DMS53 treated with DMSO at 0.1 percent for 48 hours (cell line): ENCODE results near the gene STARD5.

Experiments
- DNase-seq: peaks from one replicate; lab custom pipeline; 2025; ENCODE audit not compliant: unreplicated experiment; lab: John Stamatoyannopoulos, UW

STARD5 gene

GRCh38 chr15:81275711-81276392 is 48.1 kb downstream of the STARD5 start:
- DNase-seq = no peak

DNA sequence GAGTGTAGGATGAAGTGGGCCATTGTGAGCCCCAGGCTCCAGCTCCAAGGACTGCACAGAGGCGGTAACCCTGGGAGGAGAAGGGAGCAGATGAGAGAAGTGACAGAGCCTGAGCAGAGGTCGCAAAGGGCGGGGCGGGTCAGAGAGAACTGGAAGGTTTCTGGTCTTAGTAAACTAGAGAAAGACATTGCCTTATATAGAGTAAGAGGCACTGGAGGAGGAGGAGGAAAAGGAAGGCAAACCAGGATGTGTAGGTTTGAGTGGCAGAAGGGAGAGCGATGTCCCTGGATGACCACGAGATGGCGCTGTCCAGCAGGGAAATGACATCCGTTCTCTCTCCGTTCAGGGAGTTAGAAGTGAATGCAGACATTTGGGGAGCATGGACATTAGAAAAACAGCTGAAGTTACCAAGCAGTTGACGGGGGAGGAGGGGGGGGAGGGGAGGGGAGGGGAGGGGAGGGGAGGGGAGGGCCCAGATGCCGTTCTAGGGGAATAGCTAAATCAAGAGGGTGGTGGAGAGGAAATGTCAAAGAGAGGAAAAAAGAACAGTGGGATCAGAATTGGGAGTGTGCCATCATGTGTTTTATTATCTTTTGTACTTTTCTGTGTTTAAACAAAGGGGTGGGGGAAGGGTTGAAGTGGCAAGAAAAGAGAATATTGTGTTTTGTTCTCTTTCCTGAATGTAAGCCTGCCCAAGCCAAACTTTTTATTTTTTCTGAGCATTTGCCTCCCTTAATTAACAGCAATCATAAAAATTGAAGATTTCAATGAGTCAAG is 48.8 kb downstream of the STARD5 start:
- peak; percentile 49 for DNase-seq

DNA sequence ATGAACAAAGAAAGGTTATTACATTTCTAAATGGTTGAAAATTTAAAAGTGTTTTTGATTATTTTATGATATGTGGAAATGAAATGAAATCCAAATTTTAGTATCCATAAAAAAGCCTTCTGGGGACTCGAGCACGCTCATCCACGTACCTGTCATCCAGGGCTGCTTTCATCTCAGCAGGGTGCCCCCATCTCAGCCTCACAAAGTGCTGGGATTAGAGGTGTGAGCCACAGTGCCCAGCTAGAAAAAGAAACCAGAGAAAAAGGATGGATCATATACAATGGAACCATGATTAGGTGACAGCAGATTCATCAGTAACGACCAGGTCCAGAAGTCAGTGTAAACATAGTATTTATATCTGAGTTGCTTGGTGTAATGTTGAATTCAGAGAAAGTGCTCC is 49.7 kb downstream of the STARD5 start:
- DNase-seq = no peak

DNA sequence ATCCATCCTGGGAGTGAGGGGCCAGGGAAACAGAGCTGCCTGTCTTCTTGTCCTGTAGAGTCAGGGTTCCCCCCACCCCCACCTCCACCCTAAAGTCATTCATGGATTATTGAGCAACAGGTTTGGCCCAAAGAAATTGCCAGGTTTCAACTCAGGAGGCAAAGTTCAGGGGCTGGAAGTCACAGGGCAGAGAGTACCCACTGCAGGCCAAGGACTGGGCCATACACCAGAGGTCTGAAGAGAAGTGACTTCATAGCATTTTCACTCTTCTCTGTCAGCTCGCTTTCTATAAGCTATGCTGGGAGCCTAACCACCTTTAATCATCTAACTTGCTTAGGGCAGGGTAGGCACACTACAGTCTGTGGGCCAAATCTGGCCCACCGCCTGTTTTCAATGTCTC is 50.1 kb downstream of the STARD5 start:
- DNase-seq = no peak

- no peak for DNase-seq
Measured at GRCh38 chr15:81273200-81273599, 50.7 kb downstream of the STARD5 start.

DNA sequence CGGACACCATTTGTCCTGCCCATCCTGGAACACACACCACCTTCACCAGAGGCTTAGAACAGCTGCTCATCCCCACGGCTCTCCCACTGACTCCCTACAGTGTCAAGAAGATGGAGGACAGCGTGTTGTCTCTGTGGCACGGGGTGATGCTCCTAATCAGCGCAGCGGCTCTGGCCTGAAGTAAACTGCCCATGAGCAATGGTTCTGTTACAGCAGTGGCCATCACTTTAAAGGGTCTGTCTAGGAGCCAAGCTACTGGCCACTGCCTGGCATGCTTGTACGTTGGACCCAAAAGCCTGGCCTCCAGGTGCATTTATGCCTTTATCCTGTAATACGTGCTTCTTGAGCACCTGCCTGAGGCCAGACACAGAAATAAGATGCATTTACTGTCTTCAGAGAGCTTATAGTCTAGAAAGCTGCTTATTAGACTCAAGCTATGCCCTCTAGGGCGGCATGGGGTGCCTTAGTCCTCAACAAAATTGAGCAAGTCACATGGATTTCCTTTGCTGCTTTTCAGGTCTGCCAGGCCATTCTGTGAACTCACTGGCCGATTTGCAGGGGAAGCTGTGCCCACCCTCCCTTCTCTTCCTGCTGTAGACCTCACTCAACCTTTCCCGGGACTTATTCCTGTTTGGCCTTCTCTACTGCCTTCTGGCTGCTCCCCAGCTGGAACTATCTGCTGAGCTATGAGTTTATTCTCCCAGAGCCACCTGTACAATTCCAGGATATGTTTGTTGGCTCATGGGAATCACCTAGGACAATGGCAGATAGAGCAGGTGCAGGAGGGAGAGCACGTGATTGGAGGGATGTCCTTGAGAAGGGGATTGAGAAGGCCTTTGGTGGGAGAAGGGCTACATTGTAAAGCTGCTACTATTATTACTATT is 51.9 kb downstream of the STARD5 start:
- no peak for DNase-seq

- DNase-seq = no peak
Measured at GRCh38 chr15:81270781-81271491, 53.0 kb downstream of the STARD5 start.

DNA sequence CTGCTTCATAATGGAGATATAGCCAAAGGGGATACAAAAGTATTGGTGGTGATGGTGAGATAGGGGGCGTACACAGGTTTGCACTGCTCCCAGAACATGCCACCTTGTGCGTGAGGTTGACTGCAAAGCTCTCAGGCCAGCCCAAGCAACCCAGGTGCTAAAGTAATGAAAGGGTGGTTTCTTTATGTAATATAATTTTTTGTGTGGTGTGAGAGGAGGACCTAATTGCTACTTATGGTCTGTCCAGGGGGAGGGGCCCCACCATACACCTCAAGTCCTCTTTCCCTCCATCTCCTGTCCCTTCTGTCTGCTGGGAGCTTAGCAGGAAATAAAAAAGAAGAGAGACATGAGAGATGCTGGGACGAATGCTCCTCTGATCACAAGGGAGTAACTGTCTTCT is 53.8 kb downstream of the STARD5 start:
- no peak for DNase-seq

GRCh38 chr15:81268881-81269601 is 54.9 kb downstream of the STARD5 start:
- DNase-seq = no peak

DNA sequence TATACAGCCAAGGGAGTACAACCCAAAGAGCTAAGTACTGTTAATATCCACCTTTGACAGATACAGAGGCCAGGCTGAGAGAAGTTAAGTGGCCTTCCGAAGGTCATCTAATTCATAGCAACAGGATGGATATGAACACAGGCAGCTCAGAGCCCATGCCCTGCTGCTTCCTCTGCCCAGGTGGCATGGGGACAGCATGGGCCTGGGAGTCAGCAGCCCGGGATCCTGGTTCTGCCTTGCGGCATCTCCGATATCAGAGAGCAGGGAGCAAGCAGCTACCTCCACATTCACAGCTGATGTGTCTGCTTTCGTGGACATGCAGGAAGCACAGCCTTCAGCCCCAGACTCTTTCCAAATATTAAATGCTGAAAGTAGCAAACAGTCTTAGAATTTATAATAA is 55.6 kb downstream of the STARD5 start:
- DNase-seq = no peak

GRCh38 chr15:81265944-81266775 is 57.8 kb downstream of the STARD5 start:
- DNase-seq = peak; percentile 77

GRCh38 chr15:81265256-81265943 is 58.5 kb downstream of the STARD5 start:
- peak; percentile 24 for DNase-seq

DNA sequence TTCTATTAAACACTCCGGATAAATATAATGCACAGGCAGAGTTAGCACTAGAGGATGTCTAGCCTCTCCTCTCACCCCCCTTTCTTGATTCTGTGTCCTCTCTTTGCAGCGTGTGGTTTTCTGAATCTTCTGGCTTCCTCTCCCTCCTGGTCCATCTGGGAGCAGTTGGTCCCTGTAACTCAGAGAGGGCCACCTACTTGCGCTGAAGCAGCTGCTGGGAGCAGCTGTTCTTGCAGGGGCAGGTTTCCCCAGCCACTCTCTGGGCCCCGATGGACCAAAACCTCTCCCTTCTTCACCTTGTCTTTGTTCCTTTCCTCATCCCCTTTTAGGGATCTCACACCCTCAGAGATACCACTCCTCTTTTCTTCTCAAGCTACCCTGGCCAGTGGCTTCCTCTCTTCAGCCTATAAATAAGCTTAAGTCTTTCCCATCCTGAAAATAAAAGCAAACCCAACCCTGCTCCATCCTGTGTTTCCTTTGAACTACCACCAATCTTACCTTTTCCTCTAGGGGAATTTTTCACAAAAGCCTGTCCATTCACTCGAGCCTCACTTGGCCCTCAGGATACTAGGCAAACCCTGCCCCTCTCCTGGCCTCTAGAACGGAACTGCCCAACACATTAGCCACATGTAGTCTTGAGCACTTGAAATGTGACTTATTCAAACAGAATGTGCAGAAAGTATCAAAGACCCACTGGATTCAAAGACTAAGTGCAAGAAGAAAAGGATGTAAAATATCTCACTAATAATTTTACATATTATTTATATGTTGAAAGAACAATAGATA is 59.7 kb downstream of the STARD5 start:
- no peak for DNase-seq

GRCh38 chr15:81263477-81263876 is 60.5 kb downstream of the STARD5 start:
- DNase-seq = no peak

- no peak for DNase-seq
Measured at GRCh38 chr15:81261172-81261811, 62.6 kb downstream of the STARD5 start.

- no peak for DNase-seq
Measured at GRCh38 chr15:81259760-81260298, 64.1 kb downstream of the STARD5 start.
